NCI-H2107 treated with DMSO at 0.1 percent for 48 hours (cell line): ENCODE results near the gene DNAJC2.
"Not testable (repeated sequence)": the region's sequence is repeated elsewhere in the genome, so short reads cannot be mapped to it uniquely, and the experiment has no call there.

Experiments used
- DNase-seq: peaks from one replicate; lab custom pipeline; 2025; ENCODE audit not compliant: unreplicated experiment; lab: John Stamatoyannopoulos, UW

DNAJC2 gene

DNA sequence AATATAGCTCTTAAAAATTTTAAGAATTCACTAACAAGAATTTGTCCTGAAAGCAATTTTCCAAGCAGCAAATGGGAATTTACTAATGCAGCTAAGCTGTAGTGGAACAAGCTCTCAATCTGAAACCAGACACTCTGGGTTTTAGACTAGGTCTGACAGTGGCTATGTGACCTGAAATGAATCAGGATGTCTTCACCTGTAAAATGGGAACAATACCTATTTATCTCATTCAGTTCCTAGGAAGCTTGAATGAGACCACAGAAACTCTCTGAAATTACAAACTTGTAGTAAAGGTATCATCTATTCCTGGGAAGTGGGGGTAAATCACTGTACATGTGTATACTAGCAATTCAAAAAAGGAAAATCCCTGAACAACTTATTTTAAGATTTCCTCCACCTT, 1.2 kb downstream of the DNAJC2 start:
- DNase-seq, result no peak

DNA sequence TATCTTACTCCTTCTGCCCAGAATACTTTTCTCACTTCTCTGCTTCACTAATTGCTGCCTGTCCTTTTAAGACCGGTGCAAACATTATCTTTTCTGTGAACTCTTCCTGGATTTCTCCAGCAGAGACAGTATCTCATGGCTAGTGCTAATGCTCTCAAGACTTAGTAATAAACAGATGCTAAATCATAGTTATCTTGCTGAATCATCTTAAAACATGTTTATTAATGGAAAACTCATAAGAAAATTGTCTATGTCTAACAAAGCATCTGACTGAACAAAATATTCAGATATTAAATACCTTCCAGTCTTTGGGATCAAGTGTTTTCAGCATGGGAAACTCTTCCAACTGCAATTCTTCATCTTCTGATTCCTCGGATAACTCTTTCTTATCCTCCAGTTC, 3.1 kb downstream of the DNAJC2 start:
- no peak for DNase-seq

DNA sequence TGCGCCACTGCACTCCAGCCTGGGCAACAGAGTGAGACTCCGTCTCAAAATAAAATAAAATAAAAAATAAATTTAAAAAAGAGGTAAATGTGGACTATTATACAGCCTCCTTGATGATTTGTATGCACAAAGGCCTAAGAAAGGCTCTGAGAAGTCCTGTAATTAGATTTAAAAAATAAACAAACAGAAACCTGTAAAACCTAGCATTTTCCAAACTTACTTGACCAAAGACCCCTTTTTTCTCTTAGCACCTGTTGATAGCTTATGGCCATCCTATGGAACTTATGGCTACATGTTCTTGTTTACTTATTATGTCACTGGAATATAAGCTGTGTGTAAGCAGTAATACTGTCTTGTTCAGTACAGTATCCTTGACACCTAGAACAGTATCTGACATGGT, 5.7 kb downstream of the DNAJC2 start:
- DNase-seq, result no peak

DNA sequence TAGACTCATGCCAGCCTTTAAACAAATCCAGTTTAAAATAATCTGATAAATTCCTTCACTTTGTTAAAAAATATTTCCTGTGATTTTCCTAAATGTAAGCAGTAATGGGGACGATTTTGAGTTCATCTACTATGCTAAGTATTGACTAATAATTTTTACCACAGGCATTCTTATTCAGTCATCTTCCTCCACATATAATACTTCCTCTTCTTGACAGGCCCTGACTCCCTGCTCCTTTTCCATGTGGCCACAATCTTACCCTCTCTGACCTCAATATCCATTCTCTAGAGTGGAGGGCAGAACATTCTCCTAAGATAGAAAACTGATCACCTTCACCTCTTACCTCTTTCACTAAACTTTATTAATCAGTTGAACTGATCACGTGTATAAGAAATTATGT, 7.8 kb downstream of the DNAJC2 start:
- no peak for DNase-seq

DNA sequence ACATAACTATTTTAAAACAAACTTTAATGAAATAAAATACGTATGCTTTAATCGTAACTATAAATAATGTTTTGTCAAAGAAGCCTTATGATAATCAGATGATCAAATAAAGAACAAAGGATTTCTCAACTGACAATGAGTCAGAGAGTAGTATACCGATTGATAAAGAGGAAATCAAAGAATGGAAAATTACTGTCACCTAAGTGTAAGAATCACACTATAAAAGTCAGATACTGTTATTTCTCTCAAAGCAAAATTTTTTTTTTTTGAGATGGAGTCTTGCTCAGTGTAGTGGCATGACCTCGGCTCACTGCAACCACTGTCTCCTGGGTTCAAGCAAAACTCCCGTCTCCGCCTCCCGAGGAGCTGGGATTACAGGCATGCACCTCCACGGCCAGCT, 18.8 kb downstream of the DNAJC2 start:
- no peak for DNase-seq

DNA sequence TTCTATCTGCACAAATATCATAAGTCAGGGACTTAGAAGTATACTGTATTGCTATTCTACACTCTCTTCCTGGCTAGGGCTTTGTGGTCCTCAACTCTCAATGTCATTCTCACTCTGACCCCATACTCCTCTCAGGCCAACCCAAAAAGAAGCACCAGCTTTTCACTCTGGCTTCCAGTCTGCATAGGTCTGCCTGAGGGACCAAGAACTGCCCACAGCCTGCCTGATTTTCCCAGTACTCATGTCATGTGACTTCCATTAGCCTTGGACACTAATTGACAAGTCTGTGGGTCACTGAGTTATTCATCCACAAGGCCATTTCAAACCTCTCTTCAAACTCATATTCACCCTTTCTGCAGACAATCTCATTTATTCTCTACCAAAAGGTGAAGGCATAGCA, 27.6 kb downstream of the DNAJC2 start:
- no peak for DNase-seq

DNA sequence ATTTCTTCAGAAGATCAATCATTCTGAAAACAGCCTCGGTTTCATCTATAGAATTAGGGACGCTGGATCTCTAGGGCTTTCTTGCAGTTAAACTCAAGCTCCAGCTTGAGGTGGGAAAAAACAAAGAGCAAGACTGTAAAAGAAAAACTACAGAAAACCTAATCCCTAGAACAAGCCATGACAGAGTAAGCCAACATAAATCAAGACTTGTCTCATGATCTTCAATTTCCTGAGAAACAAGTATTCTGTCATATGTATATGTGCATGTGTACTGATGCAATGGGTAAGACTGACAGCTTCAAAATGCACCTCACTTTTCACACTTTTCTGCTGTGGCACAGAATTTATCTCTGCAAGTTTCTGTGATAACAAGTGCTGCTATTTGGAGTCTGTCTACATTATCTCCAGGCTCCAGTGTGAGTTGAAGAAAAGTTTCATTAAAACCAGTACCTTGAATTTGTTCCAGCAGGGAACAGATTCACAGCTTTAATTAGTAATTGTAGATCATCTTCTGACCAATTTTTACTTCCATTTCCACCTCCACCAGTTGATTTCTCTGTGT, 28.1 kb downstream of the DNAJC2 start:
- no peak for DNase-seq

DNA sequence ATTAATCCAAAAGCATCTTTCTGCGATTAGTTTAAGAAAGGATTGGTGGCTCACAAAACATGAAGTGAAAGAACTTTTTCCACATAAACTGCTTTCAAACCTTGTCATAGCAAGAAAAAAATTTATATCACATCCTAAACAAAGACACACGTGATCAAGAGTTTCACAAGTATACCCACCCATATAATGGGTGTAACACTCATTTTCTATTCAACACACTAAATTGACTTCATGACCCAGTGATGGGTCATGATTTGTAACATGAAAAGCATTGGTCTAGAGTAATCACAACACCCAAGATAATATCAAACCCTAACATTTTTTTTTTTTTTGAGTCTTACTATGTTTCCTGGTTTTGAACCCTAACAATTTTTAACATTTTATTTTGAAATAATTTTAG, 29.7 kb downstream of the DNAJC2 start:
- no peak for DNase-seq

DNA sequence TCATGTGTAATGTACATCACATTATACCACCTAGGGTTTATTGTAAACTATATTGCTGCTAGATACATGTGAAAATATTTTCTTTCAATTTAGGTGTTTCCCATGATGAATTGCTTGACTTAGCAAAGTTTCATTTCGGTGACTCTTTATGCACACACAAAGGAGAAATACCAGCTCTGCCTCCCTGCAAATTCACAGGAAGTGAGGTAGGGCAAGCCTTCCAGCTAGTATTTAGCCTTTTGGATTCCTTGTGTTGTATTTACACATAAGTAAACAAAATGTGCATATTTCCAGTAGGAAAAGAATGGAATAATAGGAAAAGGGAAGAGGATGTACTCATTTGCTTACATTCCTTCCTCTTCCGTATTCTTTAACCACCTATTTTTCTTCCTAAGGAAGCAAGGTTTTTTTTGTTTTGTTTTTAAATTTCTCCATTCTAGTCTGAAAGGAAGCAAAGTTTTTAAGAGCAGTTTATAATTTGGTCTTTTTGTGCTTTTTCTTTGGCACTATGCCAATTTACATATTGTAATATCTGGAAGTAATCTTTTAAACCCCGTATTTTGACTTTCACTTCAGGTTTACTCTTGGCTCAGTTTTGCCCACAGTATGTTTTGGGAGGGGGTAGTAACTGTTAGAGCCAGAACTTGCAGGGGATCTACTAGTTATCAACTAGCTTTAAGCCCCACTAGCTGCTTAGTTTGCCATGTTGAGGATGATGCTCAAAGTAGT, 36.9 kb downstream of the DNAJC2 start:
- DNase-seq, result no peak

DNA sequence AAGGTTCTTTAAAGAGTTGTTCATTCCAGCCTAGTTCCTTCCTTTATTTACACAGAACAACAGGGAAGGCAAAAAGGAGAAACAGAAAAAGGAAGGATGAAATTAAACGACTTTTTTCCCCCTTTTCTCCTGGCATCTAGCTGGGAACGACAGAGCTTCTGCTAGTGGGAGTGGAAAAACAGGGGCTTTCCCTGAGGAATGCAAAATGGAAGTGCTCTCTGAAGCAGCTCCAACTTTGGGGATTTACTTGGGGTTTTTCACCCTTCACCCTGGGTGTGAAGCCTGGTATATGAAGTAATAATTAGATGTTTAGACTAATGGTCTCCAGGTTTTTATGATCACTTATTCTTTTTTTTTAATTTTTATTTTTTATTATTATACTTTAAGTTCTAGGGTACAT, 43.1 kb downstream of the DNAJC2 start:
- no peak for DNase-seq

DNA sequence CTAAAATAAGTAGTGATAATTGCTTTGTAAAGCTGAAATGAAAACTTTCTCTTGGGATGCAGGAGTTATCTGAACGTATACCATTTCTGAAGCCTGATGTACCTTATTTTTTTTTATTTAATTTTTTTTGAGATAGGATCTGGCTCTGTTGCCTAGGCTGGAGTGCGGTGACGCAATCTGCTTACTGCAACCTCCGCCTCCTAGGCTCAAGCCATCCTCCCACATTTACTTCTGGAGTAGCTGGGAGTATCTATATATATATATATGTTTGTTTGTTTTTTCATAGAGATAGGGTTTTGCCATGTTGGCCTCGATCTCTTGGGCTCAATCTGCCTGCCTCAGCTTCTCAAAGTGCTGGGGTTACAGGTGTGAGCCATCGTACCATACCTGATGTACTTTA, 44.9 kb downstream of the DNAJC2 start:
- no peak for DNase-seq

DNA sequence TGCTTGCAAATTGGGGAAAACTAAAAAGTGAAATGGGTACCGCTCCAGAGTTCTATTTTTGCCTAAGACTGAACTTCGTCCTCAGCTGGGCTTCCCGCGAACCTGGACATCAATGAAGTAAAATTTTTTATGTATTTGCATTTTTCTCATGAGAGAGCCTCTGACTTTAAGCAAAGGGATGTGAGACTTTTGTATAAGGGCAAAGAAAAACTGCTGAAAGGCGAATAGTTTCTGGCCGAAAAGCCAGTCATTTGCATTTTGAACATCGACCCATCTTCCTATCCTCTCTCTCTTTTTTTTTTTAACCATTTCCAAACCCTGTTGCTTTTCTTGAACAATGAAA, 46.8 kb downstream of the DNAJC2 start:
- no peak for DNase-seq

DNA sequence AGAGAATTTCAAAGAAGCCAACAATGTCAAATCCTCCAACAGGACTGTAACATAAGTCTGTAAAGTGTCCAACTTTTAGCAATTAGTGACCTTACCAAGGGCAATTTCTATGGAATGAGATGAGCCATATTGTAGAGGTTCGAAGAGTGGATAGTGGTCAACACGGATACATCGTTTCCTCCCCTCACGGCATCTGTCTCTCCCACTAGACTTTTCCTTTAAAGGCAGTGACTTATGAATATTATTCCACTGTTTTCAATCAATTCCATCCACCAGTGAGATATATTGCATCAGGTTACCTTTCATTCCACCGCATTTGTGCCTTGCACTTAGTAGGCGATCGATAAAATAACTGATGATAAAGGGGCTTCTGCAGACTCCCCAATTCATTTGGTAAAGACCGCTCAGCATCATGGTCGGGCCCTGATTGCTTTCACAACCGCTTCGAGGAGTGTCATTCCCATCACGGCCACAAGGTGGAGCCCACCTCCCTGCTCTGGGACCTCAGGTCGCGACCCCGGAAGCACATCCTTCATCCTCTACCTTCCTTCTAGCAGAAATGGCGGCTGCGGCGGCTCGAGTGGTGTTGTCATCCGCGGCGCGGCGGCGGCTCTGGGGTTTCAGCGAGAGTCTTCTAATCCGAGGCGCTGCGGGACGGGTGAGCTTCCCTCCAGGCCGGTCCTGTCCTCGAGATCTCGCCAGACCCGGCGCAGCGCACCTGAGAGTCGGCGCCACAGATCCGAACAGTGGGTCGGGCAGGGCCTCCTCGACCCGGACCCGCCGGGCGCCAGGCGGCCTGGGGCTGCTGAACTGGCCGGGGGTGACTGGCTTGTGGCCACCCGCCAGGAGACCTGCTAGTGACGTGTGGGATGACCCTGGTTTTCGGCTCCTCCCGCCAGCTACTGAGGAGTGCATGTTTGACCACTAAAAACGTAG, 47.4 kb downstream of the DNAJC2 start, which contains the start of gene PMPCB:
TSS of gene PMPCB (plus strand) at position 535 of the 936 bp plus-strand sequence. CDS start at position 560, 25 bp downstream.
- DNase-seq, result peak; percentile 86

DNA sequence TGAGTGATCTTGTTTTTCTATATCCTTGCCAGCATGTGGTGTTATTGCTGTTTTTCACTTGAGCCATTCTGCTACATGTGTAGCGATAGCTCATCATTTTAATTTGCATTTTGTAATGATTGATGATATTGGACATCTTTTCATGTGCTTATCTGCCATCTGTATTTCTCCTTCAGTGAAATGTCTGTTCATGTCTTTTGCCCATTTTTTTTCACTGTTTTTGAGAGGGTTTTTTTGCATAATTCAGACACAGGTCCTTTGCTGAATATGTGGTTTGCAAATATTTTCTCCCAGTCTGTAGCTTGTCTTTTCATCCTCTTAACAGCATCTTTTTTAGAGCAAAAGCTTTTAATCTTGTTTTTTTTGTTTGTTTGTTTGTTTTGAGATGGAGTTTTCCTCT, 51.0 kb downstream of the DNAJC2 start:
- no peak for DNase-seq

DNA sequence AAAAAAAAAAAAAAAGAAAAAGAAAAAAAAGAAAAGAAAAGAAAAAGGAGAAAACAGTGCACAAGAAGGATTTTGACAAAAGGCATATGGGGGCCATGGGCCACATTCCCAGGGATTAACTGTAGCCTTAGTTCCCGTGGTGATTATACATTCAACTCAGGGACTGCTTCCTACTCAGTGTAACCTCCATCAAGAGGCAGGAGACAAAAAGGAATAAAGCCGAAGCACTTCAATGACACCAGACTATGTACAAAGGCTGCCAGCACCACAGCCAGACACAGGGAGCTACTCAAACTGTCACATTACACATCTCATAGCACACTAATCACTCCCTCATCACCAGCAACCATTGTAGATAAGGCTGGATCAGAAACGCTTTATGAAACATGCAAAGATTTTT, 52.4 kb downstream of the DNAJC2 start:
- DNase-seq, result no peak

DNA sequence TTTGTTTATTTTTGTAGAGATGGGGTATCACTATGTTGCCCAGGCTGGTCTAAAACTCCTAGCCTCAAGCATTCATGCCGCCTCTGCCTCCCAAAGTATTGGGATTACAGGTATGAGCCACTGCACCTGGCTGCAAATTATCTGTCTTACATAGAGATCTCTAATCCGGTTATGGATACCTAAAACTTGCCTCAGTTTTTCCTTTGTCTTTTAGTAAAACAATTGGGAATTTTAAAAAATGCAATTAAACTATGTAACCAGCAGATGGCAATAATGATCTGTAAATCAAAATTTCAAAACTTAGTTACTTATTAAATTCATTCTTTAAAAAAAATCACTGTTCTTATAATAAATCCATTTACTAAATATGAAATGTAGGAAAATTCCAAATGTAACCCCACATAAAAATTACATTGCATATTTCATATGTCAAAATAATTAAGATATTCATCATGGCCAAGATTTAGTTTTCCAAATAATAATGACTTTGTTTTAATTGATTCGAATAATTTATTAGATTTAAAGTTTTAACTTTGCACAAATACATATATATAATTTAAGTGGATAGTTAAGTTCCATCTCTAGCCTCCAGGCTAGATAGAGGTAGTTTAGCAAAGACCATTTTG, 61.7 kb downstream of the DNAJC2 start:
- not testable (repeated sequence) for DNase-seq

DNA sequence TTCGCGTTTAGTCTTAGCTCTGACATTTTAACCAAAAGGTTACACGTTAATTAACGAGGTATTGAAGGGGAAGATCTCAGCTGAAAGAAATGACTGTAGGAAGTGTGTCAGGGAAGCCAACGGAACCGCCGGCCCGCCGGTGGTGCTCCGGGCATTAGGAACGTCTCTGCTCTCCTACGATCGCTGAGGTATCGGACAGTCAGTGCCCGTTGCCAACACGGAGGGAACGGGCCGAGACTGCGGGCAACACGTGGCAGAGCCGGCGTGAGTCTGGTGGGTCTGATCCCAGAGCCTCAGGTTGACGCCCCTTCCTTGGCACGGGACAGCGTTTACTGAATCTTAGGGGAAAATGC, 63.8 kb downstream of the DNAJC2 start:
- DNase-seq, result not testable (repeated sequence)

DNA sequence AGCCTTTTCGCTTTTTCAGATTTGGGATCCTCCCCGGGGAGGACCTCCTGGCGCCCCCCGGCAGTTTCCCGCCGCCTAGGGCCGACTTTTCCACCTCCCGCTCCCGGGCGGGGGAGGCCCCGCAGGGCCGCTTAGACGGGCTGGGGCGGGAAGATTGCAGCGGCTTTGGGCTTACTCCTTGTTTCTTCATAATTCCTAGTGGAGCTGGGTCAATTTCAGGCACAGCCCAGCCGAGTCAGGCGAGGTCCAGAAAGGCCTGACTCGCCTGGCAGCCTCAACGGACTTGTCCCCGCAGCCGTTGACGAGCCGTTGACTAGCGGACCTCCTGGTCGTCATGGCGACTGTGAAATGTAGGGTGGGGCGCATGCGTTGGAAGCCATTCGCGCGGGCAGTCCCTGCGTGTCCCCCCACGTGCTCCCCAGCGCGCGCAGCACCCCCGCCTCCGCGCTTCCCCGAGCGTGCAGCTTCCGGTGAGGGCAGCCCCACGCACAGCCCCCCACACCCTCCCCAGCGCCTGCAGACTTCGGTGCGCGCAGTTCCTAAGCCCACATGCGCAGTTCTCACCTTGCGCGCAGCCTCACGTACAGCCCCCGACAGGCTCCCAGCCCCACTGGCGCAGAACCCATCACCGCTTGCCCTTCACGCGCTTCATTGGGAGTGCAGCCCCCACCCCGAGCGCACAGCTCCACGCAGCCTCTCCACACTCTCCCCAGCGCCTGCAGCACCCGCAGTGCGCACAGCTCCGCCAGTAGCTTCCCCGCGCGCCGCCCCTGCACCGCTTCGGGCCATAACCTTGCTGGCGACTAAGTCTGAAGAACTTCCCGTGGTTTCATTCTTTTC, 64.4 kb downstream of the DNAJC2 start:
- peak; percentile 53 for DNase-seq

DNA sequence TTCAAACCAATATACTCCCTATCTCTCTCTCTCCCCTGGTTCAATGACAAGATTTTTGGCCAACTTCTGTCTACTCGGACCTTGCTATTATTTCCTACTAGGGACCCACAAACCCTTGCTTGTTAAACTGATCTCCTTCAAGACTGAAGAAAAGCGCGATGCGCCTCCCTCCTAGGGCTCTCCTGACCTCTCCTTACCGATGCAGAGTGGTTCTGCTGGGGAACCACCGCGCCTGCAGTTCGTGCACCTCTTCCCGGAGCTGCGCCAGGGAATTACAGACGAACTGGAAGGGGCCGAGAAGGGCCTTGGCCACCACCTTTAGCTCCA, 65.0 kb downstream of the DNAJC2 start:
- peak; percentile 11 for DNase-seq

DNA sequence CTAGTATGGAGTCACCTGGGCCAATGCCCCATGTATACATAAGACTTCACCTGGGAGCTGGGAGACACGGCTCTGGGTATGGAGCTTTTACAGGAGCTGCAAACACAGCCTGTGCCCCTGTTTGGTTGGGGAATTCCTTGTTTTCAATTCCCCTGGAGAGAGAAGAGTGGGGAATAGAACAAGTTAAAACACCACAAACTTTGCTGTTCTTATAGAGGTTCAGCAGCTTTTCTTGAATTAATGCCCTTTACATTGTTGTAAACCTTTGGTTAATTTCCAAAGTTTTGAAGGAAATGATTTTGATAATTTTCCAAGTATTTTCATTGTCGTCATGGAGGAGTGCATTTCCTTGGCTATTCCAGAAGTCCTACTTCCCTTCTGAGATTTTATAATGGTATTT, 66.4 kb downstream of the DNAJC2 start:
- DNase-seq, result not testable (repeated sequence)

DNA sequence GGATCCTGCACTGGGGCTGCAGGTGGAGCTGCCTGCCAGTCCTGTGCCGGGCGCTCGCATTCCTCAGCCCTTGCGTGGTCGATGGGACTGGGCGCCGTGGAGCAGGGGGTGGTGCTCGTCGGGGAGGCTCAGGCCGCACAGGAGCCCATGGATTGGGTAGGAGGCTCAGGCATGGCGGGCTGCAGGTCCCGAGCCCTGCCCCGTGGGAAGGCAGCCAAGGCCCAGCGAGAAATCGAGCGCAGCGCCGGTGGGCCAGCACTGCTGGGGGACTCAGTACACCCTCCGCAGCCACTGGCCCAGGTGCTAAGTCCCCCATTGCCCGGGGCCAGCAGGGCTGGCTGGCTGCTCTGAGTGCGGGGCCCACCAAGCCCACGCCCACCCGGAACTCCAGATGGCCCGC, 69.7 kb downstream of the DNAJC2 start:
- not testable (repeated sequence) for DNase-seq
